KG1 (cell line): ENCODE measurements around the gene SLC8A1.

ENCODE experiments used
- DNase-seq: peaks from one replicate; lab custom pipeline; 2025; lab: John Stamatoyannopoulos, UW

Gene SLC8A1

DNA sequence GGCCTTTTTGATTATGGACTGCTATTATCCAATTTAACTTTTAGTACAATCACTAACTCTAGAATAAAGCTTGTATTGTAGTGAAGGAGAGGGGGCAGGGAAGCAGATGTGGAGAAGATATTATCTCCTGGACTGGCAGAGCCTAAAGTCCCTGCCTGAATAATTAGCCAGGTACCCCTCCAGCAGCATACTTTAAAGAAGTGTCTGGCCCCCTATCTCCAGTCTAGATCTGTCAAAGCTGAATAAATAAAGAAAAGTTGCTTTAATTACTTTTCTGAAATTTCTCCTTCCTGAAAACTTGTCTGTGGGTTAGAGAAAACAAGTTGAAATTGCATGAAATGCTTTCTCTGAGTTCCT lies 258.2 kb downstream of the SLC8A1 start:
- no peak for DNase-seq

DNA sequence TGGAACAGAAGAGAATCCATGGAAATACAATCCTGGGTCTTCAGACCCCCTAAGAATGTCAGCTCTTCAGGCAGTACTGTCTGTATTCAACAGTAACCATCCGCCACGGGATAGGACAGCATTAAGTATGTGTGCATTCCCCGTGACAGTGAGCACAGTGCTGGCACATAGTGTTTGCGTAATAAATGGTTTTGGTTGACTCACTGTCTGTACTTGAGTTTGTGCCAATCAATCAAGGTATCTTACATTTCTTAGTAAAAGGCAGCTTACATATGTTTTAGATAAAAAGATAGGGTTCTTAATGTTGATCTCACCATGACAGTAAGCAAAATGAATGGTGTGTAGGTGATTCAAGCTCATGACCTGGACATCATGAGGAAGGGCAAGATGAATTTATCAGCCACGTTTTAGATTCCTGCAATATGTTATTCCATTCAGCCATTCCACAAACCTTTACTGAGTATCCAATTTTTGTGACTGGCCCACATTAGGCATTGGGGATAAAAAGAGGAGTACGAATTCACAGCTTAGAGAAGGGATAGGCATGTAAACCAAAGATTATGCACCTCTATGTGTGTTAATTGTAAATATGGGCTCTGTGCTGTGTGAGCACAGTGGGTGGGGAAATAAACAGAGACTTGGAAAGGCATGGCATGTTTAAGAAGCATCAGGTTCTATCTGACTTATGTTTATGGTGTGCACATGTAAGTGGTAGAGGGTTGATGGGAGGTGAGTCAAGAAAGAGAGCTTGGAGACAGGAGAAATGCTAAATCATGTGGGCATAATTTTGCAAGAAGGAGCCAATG lies 258.8 kb downstream of the SLC8A1 start:
- no peak for DNase-seq

DNA sequence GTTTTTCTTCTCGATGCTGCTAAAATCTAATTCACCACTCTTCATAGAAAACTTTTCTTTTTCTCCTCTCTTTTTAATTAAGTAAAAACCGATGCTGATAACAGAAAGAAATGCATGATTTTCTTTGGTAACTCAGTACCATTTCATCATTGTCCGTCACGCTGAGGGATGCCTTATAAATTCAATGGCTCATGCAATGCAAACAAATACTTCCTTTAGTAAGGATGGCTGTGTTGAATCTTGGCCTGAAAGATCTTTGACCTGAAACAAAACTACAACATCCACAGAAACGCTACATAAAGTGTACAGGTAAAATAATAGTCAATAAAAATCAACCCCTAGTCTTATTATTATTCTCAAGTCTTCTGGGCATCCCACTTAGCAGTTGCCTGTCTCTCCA lies 261.4 kb downstream of the SLC8A1 start:
- no peak for DNase-seq

DNA sequence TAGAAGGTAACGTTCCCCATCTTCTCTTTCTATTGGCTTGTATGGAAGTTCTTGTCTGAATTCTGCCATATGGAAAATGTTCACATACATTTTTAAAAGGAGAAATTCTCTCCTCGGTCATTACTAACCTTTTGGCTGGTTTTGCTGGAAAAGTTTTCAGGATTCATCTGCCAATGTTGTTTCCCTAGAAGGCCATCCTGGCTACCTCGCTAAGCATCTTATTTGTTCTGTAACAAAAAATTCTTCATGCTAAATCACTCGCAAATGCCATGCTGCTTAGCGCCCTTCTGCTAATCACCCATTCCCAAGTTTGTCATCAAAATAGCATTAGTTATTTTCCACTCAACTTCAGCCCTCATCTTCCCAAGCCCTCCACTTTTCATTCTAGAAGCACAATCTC lies 262.0 kb downstream of the SLC8A1 start:
- no peak for DNase-seq

DNA sequence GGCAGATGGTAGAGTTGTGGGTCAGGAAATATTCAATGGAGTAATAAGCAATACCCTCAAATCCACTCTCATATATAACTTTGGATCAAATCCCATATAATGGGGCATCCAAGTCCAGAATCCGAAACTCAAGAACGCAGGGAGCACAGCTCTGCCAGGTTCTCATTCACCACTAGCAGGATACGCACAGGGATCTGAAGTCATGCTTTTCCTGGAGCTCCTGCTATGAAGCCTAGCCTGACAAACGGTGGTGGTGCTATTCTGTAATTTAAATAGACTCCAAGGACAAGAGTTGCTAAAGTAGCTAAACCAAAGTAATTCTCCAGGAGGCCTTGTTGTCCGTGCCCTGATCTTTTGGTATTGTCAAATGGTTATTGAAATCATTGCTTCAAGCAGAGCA lies 264.8 kb downstream of the SLC8A1 start:
- no peak for DNase-seq

DNA sequence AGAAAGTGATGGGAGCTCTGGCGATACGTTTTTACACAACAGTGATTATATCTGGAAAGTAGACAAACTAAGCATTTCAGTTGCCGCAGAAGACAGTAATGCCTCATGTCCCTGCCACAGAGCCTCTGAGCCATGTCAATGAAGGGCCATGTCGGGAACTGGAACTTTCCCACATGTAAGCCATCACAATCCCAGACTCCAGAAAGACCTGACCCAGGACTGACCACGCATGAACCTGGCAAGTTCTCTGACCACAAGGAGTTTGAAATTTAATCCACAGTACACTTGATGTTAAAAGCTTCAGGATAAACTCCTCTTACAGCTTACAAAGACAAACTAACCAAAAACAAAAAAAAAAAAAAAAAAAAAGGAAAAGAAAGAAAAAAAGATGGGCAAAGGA lies 267.3 kb downstream of the SLC8A1 start:
- DNase-seq = no peak

DNA sequence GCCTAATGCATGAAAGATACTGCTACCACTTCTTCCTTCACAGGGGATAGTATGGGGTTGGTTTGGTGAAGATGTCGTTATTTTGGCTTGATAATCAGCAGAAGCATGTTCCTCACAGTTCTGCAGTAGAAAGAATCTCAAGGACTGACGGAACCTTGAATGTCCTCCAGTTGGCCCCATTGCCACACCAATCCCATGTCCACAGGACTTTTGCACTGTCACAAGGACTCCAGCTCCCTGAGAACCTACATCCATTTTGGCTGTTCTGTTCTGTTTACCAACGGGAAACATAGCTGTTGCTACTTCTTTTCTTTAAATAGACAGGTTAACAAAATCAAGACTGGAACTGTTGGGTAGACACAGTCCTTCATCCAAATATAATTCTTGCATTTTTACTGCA lies 270.0 kb downstream of the SLC8A1 start:
- no peak for DNase-seq

DNA sequence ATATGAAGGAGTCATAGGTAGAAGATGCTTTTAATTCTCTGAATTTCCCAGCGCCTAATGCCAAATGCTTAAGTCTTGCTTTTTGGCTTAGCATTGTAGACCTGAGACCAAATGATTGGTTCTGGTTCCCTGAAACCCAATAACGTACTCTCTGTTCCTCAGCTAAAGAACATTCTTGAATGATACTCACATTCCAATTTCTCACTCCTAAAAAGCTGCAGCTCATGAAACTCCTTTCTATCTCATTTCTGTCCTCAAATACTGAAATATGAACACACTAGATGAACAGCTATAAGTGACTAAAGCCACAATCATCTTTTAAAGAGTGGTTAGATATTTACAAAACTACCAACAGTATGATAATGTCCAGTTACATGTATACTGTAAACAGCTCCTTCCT lies 272.1 kb downstream of the SLC8A1 start:
- no peak for DNase-seq

DNA sequence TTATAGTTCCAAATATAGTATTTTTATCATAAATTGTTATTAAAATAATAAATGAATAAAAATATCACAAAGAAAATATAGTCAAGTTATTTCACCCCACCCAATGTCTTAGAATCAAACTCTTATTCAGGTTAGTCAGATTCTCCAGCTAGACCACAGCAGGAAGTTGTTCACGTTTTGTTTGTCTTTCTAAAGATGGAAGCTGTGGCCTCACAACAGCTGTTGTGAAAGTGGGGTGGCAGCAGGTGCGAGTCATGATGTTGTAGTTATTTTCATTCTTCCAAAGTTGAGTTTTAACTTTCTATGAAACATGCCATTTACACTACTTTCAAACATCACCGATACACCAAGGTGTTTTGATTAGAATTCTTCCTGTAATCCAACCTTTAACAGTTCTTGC lies 272.9 kb downstream of the SLC8A1 start:
- DNase-seq = no peak

DNA sequence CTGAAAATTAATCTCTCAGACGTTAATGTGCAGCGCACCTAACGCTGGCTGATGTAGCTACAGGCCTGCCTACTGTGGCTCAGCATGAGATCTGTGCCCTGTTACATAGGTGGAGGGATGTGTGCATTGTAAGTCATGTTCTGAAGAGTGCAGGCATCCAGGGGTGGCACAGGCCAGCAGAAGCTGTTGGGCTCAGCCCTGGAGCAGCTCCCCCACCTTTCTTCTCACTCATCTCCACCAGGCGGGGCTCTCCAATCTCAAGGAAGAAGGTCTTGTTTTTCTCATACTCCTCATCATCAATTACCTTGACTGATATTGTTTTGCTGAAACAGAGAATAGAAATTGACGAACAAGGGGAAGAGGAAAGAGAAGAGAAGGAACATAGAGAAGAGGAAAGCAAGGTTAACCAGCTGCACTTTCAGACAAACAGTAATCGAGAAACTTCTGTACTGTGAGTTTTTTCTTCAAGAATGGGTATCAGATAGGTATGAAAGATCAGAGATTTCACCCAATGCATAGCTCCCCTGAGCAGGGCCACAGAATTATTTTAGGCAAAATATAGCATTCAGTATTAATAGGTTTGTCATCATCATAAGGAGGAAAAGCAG lies 273.6 kb downstream of the SLC8A1 start:
- DNase-seq = no peak

DNA sequence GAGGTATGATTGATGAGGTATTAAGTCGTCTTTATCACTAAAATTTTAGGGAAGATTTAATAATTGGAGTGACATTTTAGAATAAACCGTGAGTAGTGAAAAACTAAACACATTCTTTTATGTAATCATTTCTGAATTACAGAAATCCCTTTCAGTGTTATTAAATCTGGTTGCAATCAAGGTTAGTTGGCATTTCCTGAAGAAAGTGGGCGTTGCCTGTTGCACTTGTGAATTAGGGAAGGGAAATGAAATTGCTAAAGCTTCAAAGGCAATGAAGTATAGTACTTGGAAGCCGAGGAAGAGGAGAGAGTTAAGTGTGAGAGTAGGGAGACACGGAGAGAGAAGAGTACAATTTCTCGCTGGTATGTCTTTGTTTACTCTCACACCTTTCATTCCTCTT lies 274.5 kb downstream of the SLC8A1 start:
- DNase-seq = no peak

DNA sequence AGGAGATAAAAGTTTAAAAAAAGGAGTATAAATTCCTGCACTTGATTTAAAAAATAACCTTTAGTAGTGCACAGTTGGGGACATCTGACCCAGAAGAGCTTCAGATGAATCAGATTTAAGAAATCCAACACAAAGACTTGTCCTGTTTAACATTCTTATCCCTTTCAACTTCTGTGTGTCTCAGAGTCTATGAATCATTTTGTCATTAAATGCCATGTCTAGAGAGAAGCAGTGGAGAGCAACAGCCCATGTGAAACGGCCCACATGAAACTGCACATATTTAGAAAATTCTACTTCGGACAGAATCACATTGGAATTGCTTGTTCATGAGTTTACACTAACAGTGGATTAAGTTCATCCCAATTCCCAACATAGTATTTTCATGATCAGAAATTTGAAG lies 278.6 kb downstream of the SLC8A1 start:
- DNase-seq = no peak

DNA sequence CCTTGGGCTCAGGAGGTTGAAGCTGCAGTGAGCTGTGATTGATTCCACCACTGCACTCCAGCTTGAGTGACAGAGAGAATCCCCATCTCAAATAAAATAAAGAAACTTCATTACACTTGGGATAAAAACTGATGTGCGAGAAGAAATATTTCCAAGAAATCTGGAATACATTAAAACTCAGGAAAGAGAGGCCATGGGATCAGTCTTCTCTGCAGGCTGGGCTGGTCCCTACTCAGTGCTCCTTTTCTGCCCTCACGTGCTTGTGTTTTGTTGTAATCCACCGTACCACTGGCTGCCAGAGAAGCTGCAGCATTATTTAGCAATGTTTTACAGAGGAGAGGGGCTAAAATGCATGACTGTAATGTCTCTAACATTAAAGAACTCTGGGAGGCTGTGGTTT lies 282.0 kb downstream of the SLC8A1 start:
- no peak for DNase-seq

DNA sequence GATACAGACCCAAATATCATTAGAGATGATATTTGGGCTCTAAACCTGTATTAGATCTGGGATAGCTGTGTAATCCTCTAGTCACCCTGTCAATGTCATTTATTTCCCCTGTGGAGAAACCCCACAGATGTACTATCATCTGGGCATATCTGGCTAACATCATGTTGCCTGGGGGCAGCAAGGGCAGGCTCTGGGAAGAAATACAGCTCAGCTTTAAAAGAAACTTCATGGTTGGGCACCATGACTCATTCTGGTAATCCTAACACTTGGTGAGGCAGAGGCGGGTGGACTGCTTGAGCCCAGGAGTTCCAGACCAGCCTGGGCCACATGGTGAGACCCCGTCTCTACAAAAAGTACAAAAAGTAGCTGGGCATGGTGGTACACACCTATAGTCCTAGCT lies 282.5 kb downstream of the SLC8A1 start:
- no peak for DNase-seq

DNA sequence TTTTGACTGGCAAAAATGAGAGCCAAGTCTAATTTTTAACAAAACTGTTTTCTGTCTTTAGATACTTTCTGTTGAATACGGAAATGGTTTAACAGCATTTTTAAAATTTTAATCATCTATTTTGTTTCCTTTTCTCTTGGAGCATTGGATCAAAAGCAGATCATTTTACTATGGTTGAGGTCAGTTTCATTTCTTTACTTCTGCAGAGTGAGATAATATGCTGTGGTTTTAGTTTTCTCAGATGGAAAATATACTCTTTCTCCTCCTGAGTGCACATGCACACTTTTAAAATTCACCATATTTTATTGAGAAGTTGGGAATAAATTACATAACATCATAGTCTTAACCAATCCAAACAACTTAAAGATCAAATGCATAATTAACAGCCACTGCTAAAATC lies 283.3 kb downstream of the SLC8A1 start:
- no peak for DNase-seq

DNA sequence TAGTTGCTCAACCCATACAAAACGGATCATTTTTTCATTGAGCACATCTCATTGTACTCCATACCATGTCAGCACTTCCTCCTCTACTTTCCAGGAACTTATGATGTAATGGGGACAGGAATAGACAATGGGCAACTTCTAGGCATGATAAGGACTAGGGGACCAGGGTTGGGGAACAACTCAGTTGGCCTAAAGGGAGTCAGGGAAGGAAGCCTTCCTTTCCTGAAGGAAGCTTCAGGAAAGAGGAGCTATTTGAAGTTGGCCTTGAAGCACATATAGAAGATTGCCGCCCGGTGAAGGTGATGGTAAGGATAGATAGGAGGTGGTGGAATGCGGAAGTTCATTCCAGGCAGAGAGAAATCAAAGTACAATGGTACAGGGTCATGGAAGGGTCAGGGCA lies 283.9 kb downstream of the SLC8A1 start:
- no peak for DNase-seq

DNA sequence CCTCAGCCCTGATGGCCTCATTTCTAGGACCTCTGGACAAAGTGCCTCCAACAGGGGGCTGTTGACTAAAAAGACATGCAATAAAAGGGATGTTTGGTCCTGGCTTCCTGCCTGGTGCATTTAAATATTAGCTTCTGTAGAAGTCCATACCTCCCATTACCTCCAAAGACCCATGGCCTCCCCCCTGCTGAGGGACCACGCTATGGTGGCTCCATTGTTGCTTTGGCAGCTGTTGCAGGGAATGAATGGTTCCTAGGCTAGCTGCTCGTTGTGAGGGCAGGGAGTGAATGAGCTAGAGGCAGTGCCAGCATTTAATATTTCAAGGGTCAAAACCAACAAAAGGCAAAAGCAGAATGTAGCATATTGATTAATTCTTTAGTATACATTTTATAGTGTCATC lies 285.9 kb downstream of the SLC8A1 start:
- no peak for DNase-seq

DNA sequence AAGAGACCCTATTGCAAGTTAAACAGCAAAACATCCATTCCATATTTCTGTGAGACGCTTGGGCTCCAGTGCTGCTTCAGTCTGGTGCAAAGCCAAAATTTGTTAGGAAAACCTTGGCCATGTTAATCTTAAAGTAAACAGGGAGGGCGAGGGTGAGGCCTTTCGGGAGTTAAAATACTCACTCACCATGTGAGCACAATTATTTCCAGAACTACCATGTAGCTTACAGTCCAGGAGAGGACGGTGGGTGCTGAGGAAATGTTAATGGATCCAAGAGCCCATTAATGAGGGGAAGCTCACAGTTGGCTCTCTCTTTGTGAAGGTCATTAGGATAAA lies 286.4 kb downstream of the SLC8A1 start:
- DNase-seq = no peak

DNA sequence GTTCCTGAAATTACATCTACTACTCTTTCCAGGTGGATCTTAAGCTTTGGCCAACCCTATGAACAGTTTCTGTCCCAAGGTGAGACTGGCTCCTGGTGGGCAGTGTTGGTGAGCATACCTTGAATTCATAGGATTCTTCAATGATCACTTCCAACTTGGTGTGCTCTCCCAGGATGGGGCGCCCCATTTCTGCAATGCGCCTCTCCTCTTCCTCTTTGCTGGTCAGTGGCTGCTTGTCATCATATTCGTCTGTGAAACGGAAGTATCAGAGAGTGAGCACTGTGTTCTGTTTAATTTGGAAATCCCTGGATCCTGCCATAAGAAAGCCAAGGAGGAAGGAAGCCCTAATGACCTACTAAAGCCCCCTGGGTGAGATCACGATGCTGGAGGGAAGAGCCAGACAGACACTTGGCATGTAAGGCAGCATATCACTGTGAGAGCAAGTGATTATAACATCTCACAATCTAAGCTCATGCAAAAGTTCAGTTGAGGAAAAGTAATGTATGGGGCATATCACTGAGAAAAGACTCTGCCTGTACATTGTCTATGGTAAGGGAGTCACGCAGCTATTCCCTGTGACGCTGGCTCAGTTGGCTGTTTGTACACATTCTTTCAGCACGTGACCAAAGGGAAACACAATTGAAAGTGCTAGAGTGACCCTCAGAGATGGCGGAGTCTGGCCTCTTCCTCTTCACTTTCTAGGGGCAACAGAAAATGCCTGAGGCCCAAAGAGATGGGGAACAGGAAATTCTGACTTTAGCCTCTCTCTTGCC lies 287.0 kb downstream of the SLC8A1 start:
- DNase-seq = no peak

DNA sequence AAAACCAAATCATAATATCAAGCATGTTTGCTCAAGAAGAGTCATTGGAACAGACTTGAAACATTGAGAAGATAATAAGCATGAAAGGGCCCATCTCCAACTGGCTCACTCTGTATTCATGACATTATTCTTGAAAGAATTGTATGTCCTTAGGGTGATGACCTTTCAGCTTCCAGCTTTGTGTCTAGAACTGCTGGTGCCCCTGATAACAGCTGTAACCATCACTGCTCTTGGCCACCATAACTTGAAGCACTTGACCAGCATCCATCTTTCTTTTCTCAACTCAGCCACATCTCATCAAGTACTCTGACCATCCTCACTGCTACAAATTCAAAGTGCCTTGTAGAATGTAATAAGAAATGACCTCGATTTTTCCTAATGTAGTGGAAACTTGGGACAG lies 289.9 kb downstream of the SLC8A1 start:
- no peak for DNase-seq

DNA sequence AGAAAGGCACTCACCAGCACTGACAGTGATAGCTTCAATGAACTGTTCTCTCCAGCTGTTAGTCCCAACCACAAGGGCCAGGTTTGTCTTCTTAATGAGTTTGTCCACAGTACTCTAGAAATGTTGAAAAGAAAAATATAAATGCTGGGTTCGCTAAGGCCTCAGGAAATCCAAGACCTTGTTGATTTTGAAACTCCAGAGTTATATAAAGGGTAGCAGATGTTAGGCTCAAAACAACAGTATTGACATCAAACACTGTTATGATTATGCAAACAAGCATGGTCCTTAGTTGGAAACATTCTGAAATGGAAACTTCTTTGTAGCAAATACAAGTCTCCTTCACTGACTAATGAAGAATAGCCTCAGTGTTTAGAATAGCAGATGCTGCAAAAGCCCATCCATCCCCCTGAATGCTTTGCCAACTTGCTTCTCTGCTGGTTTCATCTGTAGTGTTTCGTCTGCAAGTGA lies 291.1 kb downstream of the SLC8A1 start:
- DNase-seq = no peak

DNA sequence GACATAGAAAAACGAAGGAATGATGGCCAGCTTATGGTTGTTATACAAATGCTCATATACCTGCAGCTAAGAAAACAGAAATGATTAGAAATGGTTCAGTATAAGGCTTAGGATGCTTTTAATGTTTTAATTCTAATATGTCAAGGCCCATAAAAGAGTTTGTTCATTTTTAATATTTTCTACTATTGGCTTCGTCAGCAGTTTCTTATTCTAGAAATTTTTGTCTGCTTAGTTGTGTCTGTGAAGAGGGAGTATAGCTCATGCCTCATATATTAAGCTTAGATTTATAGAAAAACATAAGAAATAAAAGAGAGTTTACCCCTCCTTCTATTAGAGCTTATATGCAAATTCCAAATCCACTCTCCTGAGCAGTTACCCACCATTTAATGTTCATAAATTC lies 292.6 kb downstream of the SLC8A1 start:
- DNase-seq = no peak

DNA sequence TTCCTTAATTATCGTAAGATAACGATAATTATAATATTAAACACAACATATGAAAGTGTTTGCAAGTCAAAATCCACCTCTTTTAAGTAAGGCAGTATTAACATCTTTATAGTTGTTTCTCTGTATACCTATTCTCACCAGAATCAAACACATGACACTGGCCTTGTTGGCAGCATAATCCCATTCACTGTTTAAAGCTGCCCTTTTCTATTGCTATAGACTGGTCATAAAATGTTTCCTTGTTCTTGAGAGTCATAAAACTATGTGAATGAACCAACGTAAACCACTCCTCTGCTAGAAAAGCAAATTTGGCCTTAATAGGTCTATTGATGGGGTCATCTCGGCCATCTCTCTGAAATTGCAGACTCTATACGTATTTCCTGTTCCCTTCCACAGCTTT lies 293.1 kb downstream of the SLC8A1 start:
- DNase-seq = no peak
